ENCODE data around the gene NRXN3. TPM values are rescaled to one million over a fixed set of nuclear protein-coding genes. Genes with fewer than 3 reads are reported as not detected.

The NRXN3 gene
- total RNA-seq, 1 donor from 2014 or later, result not detected

GRCh38 chr14:79050787-79051727, 880.9 kb downstream of the NRXN3 start:
- intact Hi-C loops (cut with micrococcal nuclease), result no loop called here

GRCh38 chr14:79051742-79052141, 881.6 kb downstream of the NRXN3 start:
- intact Hi-C loops (cut with micrococcal nuclease), result no loop called here

GRCh38 chr14:79056879-79057278, 886.7 kb downstream of the NRXN3 start:
- intact Hi-C loops (cut with micrococcal nuclease), result no loop called here

- intact Hi-C loops (cut with micrococcal nuclease), result no loop called here
Measured at GRCh38 chr14:79057333-79057732, 887.2 kb downstream of the NRXN3 start.

- intact Hi-C loops (cut with micrococcal nuclease), result no loop called here
Measured at GRCh38 chr14:79062226-79062625, 892.1 kb downstream of the NRXN3 start.

GRCh38 chr14:79064214-79064613, 894.0 kb downstream of the NRXN3 start:
- intact Hi-C loops (cut with micrococcal nuclease), result no loop called here

GRCh38 chr14:79074510-79074909, 904.3 kb downstream of the NRXN3 start:
- intact Hi-C loops (cut with micrococcal nuclease), result no loop called here

GRCh38 chr14:79076428-79076827, 906.3 kb downstream of the NRXN3 start:
- intact Hi-C loops (cut with micrococcal nuclease), result no loop called here

GRCh38 chr14:79077096-79077495, 906.9 kb downstream of the NRXN3 start:
- intact Hi-C loops (cut with micrococcal nuclease), result no loop called here

- intact Hi-C loops (cut with micrococcal nuclease), result no loop called here
Measured at GRCh38 chr14:79080040-79080439, 909.9 kb downstream of the NRXN3 start.

GRCh38 chr14:79082883-79083282, 912.7 kb downstream of the NRXN3 start:
- intact Hi-C loops (cut with micrococcal nuclease), result no loop called here

- intact Hi-C loops (cut with micrococcal nuclease), result no loop called here
Measured at GRCh38 chr14:79083356-79083755, 913.2 kb downstream of the NRXN3 start.

GRCh38 chr14:79084861-79085260, 914.7 kb downstream of the NRXN3 start:
- intact Hi-C loops (cut with micrococcal nuclease), result no loop called here

GRCh38 chr14:79089576-79089975, 919.4 kb downstream of the NRXN3 start:
- intact Hi-C loops (cut with micrococcal nuclease), result no loop called here

- intact Hi-C loops (cut with micrococcal nuclease), result no loop called here
Measured at GRCh38 chr14:79090641-79091180, 920.5 kb downstream of the NRXN3 start.

- intact Hi-C loops (cut with micrococcal nuclease), result no loop called here
Measured at GRCh38 chr14:79091381-79091963, 921.3 kb downstream of the NRXN3 start.

- intact Hi-C loops (cut with micrococcal nuclease), result no loop called here
Measured at GRCh38 chr14:79093531-79093930, 923.4 kb downstream of the NRXN3 start.

GRCh38 chr14:79094951-79095350, 924.8 kb downstream of the NRXN3 start:
- intact Hi-C loops (cut with micrococcal nuclease), result no loop called here

- intact Hi-C loops (cut with micrococcal nuclease), result no loop called here
Measured at GRCh38 chr14:79096811-79097210, 926.6 kb downstream of the NRXN3 start.

- intact Hi-C loops (cut with micrococcal nuclease), result no loop called here
Measured at GRCh38 chr14:79098324-79098723, 928.2 kb downstream of the NRXN3 start.

- intact Hi-C loops (cut with micrococcal nuclease), result no loop called here
Measured at GRCh38 chr14:79100578-79100977, 930.4 kb downstream of the NRXN3 start.

GRCh38 chr14:79101388-79101787, 931.2 kb downstream of the NRXN3 start:
- intact Hi-C loops (cut with micrococcal nuclease), result no loop called here

Measured in T-helper 1 cell treated with Interleukin-12 subunit alpha and Interleukin-12 subunit beta and Interleukin-4 antibody, amounts not matched to agents 30 ng/mL and 1 ng/mL, for 36 hours (primary cell).